Gastroesophageal sphincter (tissue), 4 donors: ENCODE data around the gene NTSR1. TPM values are rescaled to one million over a fixed set of nuclear protein-coding genes. Genes with fewer than 3 reads are reported as not detected.

Experiments
- ATAC-seq: fragments of 150-250 bp; one replicate; pipeline ENCODE4 v1.9.1; 2016; ENCODE audit warnings: mild to moderate bottlenecking, moderate library complexity
- H3K27ac ChIP-seq, 4 donors: fragments of 200-600 bp; sonication (generic) in 3 of 4; 1 replicate in 3 of 4; 2 replicates in 1 of 4; pipeline ENCODE4 v1.5.1; 2016 to 2019
- H3K27me3 ChIP-seq: fragments of 200-600 bp; sonication (generic); one replicate; pipeline ENCODE4 v1.5.1; 2019
- H3K36me3 ChIP-seq, 2 donors: fragments of 200-600 bp; sonication (generic); one replicate each; pipeline ENCODE4 v1.5.1; 2019; ENCODE audit warnings: control low read depth in 1 of 2
- H3K4me1 ChIP-seq, 3 donors: fragments of 200-600 bp; sonication (generic); 1 replicate in 2 of 3; 2 replicates in 1 of 3; pipeline ENCODE4 v1.5.1; 2016 to 2019; ENCODE audit warnings: control low read depth in 2 of 3
- H3K4me3 ChIP-seq, 2 donors: fragments of 200-600 bp; sonication (generic); one replicate each; pipeline ENCODE4 v1.5.1; 2019; ENCODE audit warnings: mild to moderate bottlenecking in 1 of 2, moderate library complexity in 1 of 2
- H3K9me3 ChIP-seq, 3 donors: fragments of 200-600 bp; sonication (generic); one replicate each; pipeline ENCODE4 v1.5.1; 2017 to 2019; ENCODE audit warnings: control low read depth in 2 of 3
- EP300 ChIP-seq: sonication (generic); formaldehyde crosslinking; IDR thresholded peaks from one replicate; pipeline ENCODE4 v1.6.1; 2017; ENCODE audit warnings: antibody characterized with exemption, mild to moderate bottlenecking
- POLR2A ChIP-seq, 2 donors: fragments of 450-650 bp; IDR thresholded peaks; one replicate each; pipeline ENCODE4 v1.6.1; 2017; ENCODE audit warnings: antibody characterized with exemption in 2 of 2, mild to moderate bottlenecking in 2 of 2, moderate library complexity in 1 of 2
- POLR2AphosphoS5 ChIP-seq: sonication (generic); formaldehyde crosslinking; IDR thresholded peaks from one replicate; pipeline ENCODE4 v1.6.1; 2017; ENCODE audit warnings: antibody characterized with exemption
- WGBS, 2 donors: methylation state at CpG; one replicate each; pipeline ENCODE4 v1.1.5; 2018; ENCODE audit warnings: low coverage in 1 of 2; 5-methylcytosine and 5-hydroxymethylcytosine counted together
- total RNA-seq, 4 donors: library from RNA; depleted of rRNA; stranded (reverse); fragments of >200 nt; gene quantifications; one replicate each; pipeline ENCODE4 v1.1.0, GENCODE V29; 2016
- TF ChIP-seq, protein P1 (sequence below), 4 experiments: fragments of 200-600 bp in 2 of 4; fragments of 450-650 bp in 2 of 4; sonication (generic) in 1 of 4; IDR thresholded peaks; one replicate each; pipeline ENCODE4 v1.5.1; 2017 to 2019; ENCODE audit warnings: antibody characterized with exemption in 4 of 4, mild to moderate bottlenecking in 2 of 4, moderate library complexity in 2 of 4

The NTSR1 gene
- total RNA-seq, 4 donors from 2014 or later, result 0.13 to 0.85 (median 0.19) TPM

DNA sequence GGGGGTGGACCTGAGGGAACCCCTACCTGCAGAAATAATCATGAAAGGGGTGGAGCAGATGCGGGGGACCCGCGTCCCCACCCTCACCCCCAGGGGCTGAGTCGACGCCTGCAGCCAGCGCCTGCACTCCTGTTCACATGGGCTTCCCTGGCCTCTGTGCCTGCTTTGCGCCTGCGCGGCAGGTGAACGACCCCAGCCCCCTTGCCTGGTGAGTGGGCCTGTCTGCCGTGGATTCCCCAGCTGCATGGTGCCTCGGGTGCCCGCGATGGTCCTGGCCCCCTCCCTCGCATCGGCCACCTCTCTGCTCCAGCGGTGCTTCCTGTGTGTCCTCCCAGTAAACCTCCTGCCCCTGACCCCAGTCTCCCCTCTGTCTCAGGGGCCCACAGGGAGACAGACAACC lies 18.8 kb upstream of the NTSR1 start:
- Histone ChIP-seq H3K9me3 (no peaks in the 10 kb centered on the region), H3K4me1 (peaks cover 0 to 12% (median 0%) of the 10 kb centered on the region in 3 donors), H3K27me3 (peaks cover 39% of the 10 kb centered on the region), H3K4me3 (no peak overlapping the region), H3K27ac (no peak overlapping the region), H3K36me3 (no peaks in the 10 kb centered on the region)
- TF ChIP-seq EP300 (no peak), POLR2AphosphoS5 (no peak), POLR2A (IDR thresholded peaks at IDR 0.05) (no peak)
- TF ChIP-seq, protein P1, sequence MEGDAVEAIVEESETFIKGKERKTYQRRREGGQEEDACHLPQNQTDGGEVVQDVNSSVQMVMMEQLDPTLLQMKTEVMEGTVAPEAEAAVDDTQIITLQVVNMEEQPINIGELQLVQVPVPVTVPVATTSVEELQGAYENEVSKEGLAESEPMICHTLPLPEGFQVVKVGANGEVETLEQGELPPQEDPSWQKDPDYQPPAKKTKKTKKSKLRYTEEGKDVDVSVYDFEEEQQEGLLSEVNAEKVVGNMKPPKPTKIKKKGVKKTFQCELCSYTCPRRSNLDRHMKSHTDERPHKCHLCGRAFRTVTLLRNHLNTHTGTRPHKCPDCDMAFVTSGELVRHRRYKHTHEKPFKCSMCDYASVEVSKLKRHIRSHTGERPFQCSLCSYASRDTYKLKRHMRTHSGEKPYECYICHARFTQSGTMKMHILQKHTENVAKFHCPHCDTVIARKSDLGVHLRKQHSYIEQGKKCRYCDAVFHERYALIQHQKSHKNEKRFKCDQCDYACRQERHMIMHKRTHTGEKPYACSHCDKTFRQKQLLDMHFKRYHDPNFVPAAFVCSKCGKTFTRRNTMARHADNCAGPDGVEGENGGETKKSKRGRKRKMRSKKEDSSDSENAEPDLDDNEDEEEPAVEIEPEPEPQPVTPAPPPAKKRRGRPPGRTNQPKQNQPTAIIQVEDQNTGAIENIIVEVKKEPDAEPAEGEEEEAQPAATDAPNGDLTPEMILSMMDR (IDR thresholded peaks at IDR 0.05), result no peak
- no peak for ATAC-seq
- 89% methylated on average over 11 of the region's 17 CpGs; no CpG with 5 or more reads in 1 of the 2 donors for WGBS, 2 donors

GRCh38 chr20:62690261-62690820 lies 18.3 kb upstream of the NTSR1 start:
- no peaks in the 10 kb centered on the region for H3K36me3 ChIP-seq
- no peaks in the 10 kb centered on the region for H3K9me3 ChIP-seq
- H3K4me3 ChIP-seq, result no peak overlapping the region
- no peak overlapping the region for H3K27ac ChIP-seq
- TF ChIP-seq POLR2A (IDR thresholded peaks at IDR 0.05) (no peak), POLR2AphosphoS5 (no peak)
- 83 to 90% methylated on average over 9 to 12 of the region's 17 CpGs for WGBS, 2 donors
- peaks cover 0 to 12% (median 0%) of the 10 kb centered on the region in 3 donors for H3K4me1 ChIP-seq
- no peak for ATAC-seq
- peaks cover 35% of the 10 kb centered on the region for H3K27me3 ChIP-seq

DNA sequence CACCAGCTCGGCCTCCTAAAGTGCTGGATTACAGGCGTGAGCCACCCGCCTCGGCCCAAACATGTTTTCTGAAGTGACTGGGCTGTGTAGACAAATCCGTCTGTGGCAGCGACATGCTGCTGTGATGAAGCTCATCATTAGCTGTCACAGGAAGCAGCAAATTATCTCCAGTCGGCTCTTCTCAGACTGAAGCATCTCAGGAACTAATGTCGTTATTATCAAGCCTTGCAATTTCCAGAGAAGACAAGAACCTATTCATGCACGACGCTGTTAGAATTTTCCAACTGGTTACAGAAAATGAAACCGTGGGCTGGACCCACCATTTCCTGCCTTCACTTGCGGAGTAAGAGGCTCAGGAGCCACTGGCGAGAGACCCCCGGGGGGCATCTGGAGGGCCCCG lies 17.1 kb upstream of the NTSR1 start:
- Histone ChIP-seq H3K4me3 (no peak overlapping the region), H3K9me3 (no peaks in the 10 kb centered on the region), H3K4me1 (peaks cover 0 to 12% (median 0%) of the 10 kb centered on the region in 3 donors), H3K27me3 (peaks cover 30% of the 10 kb centered on the region), H3K27ac (no peak overlapping the region), H3K36me3 (no peaks in the 10 kb centered on the region)
- 60 to 81% methylated on average over 1 to 4 of the region's 15 CpGs for WGBS, 2 donors
- ATAC-seq, result no peak
- TF ChIP-seq, protein P1 (IDR thresholded peaks at IDR 0.05), result no peak
- TF ChIP-seq POLR2A (IDR thresholded peaks at IDR 0.05), result no peak
- no peak for TF ChIP-seq EP300
- no peak for TF ChIP-seq POLR2AphosphoS5

DNA sequence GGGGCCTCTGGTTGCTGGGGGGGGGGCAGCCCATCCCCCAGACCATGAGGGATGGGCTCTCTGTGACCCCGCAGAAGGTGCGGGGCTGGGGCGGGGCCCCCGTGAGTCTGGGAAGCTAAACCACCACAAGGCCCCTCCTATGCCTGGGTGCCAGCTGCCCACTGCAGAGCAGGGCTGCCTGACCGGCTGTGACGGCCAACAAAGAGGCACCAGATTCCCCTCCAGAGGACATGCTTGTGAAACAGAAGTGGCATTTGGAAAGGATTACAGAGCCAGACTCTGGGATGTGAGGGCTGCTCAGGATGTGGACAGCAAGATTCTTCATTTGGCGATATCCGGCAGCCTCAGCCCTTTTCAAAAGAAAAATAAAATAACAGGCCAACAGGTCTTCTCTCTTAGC lies 16.5 kb upstream of the NTSR1 start:
- Histone ChIP-seq H3K4me3 (no peak overlapping the region), H3K36me3 (no peaks in the 10 kb centered on the region), H3K27ac (no peak overlapping the region), H3K4me1 (peaks cover 0 to 12% (median 0%) of the 10 kb centered on the region in 3 donors), H3K27me3 (peaks cover 23% of the 10 kb centered on the region), H3K9me3 (no peaks in the 10 kb centered on the region)
- WGBS, 2 donors, result 100% methylated on average over 2 of the region's 8 CpGs; no CpG with 5 or more reads in 1 of the 2 donors
- no peak for TF ChIP-seq EP300
- no peak for TF ChIP-seq POLR2A (IDR thresholded peaks at IDR 0.05)
- TF ChIP-seq, protein P1 (IDR thresholded peaks at IDR 0.05), result no peak
- TF ChIP-seq POLR2AphosphoS5, result no peak
- no peak for ATAC-seq

- H3K36me3 ChIP-seq, result no peaks in the 10 kb centered on the region
- no peak overlapping the region for H3K27ac ChIP-seq
- TF ChIP-seq POLR2AphosphoS5 (no peak), EP300 (no peak), POLR2A (IDR thresholded peaks at IDR 0.05) (no peak)
- TF ChIP-seq, protein P1 (IDR thresholded peaks at IDR 0.05), result no peak
- H3K4me3 ChIP-seq, result no peak overlapping the region
- ATAC-seq, result no peak
- WGBS, 2 donors, result 75 to 100% methylated on average over 2 to 7 of the region's 22 CpGs
- no peaks in the 10 kb centered on the region for H3K9me3 ChIP-seq
- H3K27me3 ChIP-seq, result peaks cover 15% of the 10 kb centered on the region
- peaks cover 0 to 12% (median 0%) of the 10 kb centered on the region in 3 donors for H3K4me1 ChIP-seq
These were observed 15.7 kb upstream of the NTSR1 start for GRCh38 chr20:62692801-62693523.
